ENCODE data around the gene NRM.
"Not testable (repeated sequence)": the region's sequence is repeated elsewhere in the genome, so short reads cannot be mapped to it uniquely, and the experiment has no call there.

The NRM gene

GRCh38 chr6:30690403-30691207 is at the start of gene NRM:
TSS of gene NRM (minus strand) at chr6:30690984. CDS start at chr6:30690974, 10 bp downstream.
- DNase-seq = peak; percentile 90

DNA sequence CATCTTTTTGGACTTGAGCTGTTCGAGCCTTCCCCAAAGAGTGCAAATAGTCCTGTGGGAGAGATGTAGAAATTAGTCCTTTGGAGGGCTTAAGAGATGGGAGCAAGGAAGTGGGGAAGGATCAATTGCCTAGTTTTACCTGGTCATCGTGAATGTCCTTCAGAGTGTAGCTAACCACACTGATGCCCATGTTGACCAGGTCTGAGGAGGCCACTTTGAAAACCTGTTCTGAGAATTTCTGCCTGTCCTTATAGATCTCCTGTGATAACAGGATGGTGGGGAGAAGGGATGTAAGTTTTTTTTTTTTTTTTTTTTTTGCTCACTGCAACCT is 49.7 kb upstream of the NRM start:
- DNase-seq = no peak

GRCh38 chr6:30738532-30738931 is 47.7 kb upstream of the NRM start:
- no peak for DNase-seq

GRCh38 chr6:30735668-30736314 is 45.0 kb upstream of the NRM start:
- no peak for DNase-seq

- DNase-seq = no peak
These were observed 41.6 kb upstream of the NRM start for GRCh38 chr6:30732237-30732943.

GRCh38 chr6:30730601-30731435 is 40.0 kb upstream of the NRM start:
- peak; percentile 89 for DNase-seq

DNA sequence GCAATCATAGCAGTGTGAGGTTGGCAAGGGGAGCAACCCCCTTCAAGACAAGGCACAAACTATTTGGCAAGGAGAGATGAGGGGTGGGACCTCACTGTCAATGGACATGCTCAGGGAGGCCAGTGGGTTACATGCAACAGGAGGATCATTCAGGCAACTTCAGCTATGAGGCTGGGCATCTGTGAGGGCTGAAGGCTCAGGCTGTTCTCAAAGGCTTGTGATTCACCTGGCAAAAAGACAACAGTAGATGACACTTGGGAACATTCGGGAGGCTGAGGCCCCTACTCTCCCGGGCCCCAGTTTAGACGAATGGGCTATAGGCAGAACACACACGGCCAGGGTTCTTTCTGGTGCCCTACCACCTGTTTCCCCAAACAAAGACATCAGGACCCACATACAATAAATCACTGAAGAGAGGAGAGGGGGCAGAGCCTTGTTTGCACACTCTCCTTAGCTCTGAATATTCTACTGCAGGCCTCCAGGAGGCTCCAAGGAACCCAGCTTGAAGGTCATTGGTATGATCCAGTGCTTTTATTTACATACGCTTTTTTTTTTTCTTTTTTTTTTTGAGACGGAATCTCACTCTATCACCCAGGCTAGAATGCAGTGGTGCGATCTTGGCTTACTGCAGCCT is 37.3 kb upstream of the NRM start:
- no peak for DNase-seq

- no peak for DNase-seq
These were observed 36.0 kb upstream of the NRM start for GRCh38 chr6:30726506-30727413.

DNA sequence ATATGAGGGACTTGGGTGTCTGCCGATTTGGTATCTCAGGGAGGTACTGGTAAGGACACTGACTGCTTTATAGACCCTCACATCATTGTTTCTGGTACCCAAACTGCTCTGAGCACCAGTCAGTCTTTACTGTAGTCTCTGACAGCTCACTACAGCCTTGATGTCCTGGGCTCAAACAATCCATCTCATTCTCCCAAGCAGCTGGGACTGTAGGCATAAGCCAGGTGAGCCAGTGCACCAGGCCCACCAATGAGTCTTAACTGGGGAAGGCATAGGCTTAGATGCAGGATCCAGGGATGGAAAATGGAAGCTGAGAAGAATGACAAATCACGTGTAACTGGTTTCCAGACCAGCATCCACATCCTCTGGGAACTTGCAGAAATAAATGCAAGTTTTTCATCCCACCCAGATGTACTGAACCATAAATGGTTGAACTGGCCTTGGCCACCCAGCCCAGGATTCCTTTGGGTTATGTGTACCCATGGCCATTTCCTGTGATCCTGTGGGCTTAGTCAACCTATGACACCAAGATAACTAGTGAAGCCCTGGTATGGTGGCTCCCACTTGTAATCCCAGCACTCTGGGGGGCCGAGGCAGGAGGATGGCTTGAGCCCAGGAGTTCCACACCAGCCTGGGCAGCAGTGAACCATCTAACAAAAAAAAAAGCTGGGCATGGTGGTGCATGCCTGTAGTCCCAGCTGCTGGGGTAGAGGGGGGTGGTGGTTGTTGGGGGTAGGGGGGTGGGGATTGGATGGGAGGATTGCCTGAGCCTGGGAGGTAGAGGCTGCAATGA is 35.1 kb upstream of the NRM start:
- DNase-seq = peak; percentile 72

GRCh38 chr6:30724906-30725667 is 34.3 kb upstream of the NRM start:
- DNase-seq = no peak

DNA sequence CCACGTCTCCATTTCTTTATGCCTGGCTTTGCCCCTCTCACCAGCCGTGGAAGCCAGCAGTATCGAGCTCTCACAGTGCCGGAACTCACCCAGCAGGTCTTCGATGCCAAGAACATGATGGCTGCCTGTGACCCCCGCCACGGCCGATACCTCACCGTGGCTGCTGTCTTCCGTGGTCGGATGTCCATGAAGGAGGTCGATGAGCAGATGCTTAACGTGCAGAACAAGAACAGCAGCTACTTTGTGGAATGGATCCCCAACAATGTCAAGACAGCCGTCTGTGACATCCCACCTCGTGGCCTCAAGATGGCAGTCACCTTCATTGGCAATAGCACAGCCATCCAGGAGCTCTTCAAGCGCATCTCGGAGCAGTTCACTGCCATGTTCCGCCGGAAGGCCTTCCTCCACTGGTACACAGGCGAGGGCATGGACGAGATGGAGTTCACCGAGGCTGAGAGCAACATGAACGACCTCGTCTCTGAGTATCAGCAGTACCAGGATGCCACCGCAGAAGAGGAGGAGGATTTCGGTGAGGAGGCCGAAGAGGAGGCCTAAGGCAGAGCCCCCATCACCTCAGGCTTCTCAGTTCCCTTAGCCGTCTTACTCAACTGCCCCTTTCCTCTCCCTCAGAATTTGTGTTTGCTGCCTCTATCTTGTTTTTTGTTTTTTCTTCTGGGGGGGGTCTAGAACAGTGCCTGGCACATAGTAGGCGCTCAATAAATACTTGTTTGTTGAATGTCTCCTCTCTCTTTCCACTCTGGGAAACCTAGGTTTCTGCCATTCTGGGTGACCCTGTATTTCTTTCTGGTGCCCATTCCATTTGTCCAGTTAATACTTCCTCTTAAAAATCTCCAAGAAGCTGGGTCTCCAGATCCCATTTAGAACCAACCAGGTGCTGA is 33.3 kb upstream of the NRM start:
- DNase-seq = not testable (repeated sequence)

- DNase-seq = not testable (repeated sequence)
These were observed 32.5 kb upstream of the NRM start for GRCh38 chr6:30723159-30723842.

DNA sequence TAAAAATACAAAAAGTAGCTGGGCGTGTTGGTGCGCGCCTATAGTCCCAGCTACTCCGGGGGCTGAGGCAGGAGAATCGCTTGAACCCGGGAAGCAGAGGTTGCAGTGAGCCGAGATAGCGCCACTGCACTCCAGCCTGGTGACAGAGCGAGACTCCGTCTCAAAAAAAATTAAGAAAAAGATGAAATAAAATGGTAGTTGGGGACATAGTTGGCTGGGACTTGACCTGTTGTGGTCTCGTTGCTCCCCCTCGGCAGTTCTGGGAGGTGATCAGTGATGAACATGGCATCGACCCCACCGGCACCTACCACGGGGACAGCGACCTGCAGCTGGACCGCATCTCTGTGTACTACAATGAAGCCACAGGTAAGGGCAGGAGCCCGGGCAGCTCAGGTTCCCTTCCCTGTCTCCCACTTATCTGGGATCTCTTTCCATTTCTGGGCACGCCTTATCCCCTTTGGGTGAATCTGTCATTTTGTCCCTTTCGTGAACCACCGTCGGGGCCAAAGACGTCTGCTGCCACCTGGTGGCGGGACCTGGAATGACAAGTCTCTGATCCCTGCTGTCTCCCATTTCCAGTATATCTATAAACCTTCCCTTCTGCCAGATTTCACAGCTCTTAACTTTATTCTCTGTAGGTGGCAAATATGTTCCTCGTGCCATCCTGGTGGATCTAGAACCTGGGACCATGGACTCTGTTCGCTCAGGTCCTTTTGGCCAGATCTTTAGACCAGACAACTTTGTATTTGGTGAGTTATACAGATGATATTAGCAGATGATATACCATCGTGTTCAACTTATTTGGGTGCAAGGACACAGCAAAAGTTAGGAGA is 31.7 kb upstream of the NRM start:
- DNase-seq = peak; percentile 97

- peak; percentile 70 for DNase-seq
These were observed 31.2 kb upstream of the NRM start for GRCh38 chr6:30722025-30722279.

- peak; percentile 99 for DNase-seq
These were observed 30.6 kb upstream of the NRM start for GRCh38 chr6:30721198-30722024.

DNA sequence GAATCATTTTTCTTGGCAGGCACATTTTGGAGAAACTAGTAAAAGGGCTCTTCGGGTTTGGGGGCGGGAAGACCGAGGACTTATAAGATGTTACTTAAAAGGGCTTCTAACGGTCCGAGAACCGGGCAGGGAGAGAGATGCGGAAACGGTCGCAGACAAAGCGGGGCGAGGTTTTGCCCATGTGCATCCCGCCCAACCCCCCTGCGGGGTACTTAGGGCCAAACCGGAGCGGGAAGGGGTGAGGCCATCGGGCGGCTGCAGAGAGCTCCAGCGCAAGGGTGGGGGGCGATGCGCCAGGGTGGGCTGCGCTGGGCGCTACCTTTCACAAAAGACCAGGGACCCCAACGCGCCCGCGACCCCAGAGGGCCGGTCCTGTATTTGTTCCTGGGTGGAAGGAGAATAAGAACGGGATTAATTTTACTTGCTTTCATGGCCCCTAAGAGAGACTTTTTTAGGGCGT is 30.0 kb upstream of the NRM start:
- DNase-seq = peak; percentile 85
